Transverse colon (tissue), 4 donors: ENCODE data around the gene TBCEL. TPM values are rescaled to one million over a fixed set of nuclear protein-coding genes. Genes with fewer than 3 reads are reported as not detected.

Experiments used
- DNase-seq: peaks from one replicate; pipeline ENCODE4 v3.0.0-alpha.2; 2019
- H3K27ac ChIP-seq, 4 donors: fragments of 200-600 bp; sonication (generic); 2 replicates each; pipeline ENCODE4 v1.5.1; 2016 to 2018; ENCODE audit warnings: inconsistent platforms in 4 of 4
- H3K27me3 ChIP-seq: fragments of 200-600 bp; sonication (generic); 2 replicates; pipeline ENCODE4 v1.5.1; 2017; ENCODE audit warnings: inconsistent platforms
- H3K36me3 ChIP-seq, 4 donors: fragments of 200-600 bp; sonication (generic); 2 replicates each; pipeline ENCODE4 v1.5.1; 2017 to 2019; ENCODE audit warnings: inconsistent platforms in 4 of 4
- H3K4me1 ChIP-seq, 4 donors: fragments of 200-600 bp; sonication (generic); 2 replicates each; pipeline ENCODE4 v1.5.1; 2017 to 2020; ENCODE audit warnings: inconsistent platforms in 4 of 4
- H3K4me3 ChIP-seq, 4 donors: fragments of 200-600 bp; sonication (generic); 1 replicate in 1 of 4; 2 replicates in 3 of 4; pipeline versions ENCODE4 v1.5.1 to v1.6.1; 2017 to 2019; ENCODE audit warnings: inconsistent platforms in 4 of 4
- H3K9me3 ChIP-seq, 2 donors: fragments of 200-600 bp; sonication (generic); 2 replicates each; pipeline ENCODE4 v1.5.1; 2017 to 2019; ENCODE audit warnings: inconsistent platforms in 2 of 2
- EP300 ChIP-seq: sonication (generic); formaldehyde crosslinking; IDR thresholded peaks from one replicate; pipeline ENCODE4 v1.6.1; 2017; ENCODE audit warnings: antibody characterized with exemption, low read depth
- POLR2A ChIP-seq: fragments of 450-650 bp; IDR thresholded peaks from one replicate; pipeline ENCODE4 v1.6.1; 2016; ENCODE audit warnings: antibody characterized with exemption, mild to moderate bottlenecking, moderate library complexity
- POLR2AphosphoS5 ChIP-seq, 3 donors: sonication (generic); formaldehyde crosslinking; IDR thresholded peaks; one replicate each; pipeline ENCODE4 v1.6.1; 2016; ENCODE audit warnings: antibody characterized with exemption in 3 of 3
- WGBS, 2 donors: methylation state at CpG; one replicate each; pipeline ENCODE4 v1.1.5; 2018; ENCODE audit warnings: low coverage in 1 of 2; 5-methylcytosine and 5-hydroxymethylcytosine counted together
- in situ Hi-C, 4 donors: fragments of 200-750 bp; cut with MboI; loops; one replicate each; pipeline versions ENCODE4 v1.15.0 to v1.15.1; 2017; ENCODE audit warnings: low sequenced_read_pairs in 3 of 4, low pct_ligation_motif_present in 1 of 4, low pct_unique_long_range_greater_than_20kb in 1 of 4
- intact Hi-C: fragments of 100-400 bp; cut with DNase I; formaldehyde crosslinking; loops from one replicate; pipeline ENCODE4 v1.15.1; 2023; ENCODE audit warnings: low total_unique reads
- total RNA-seq, 4 donors: library from RNA; depleted of rRNA; stranded (reverse); fragments of >200 nt; gene quantifications; one replicate each; pipeline ENCODE4 v1.1.0, GENCODE V29; 2016
- TF ChIP-seq, protein P1 (sequence below), 5 experiments: fragments of 200-600 bp in 3 of 5; fragments of 450-650 bp in 2 of 5; sonication (generic) in 3 of 5; IDR thresholded peaks; 1 replicate in 2 of 5; 2 replicates in 3 of 5; pipeline ENCODE4 v1.5.1; 2016 to 2017; ENCODE audit warnings: antibody characterized with exemption in 5 of 5, inconsistent platforms in 3 of 5, mild to moderate bottlenecking in 2 of 5, moderate library complexity in 1 of 5

The TBCEL gene
- total RNA-seq, 4 donors from 2014 or later, result 7.2 to 16.5 (median 10.5) TPM

GRCh38 chr11:121066623-121067022 is 42.7 kb downstream of the TBCEL start:
- H3K4me1 ChIP-seq, result peaks cover 0 to 28% (median 11%) of the 10 kb centered on the region in 4 donors
- DNase-seq, result no peak
- in situ Hi-C loops, result no loop called here

GRCh38 chr11:121067026-121067425 is 43.1 kb downstream of the TBCEL start:
- in situ Hi-C loops (no loop called here), intact Hi-C loops (no loop called here)
- Histone ChIP-seq H3K27me3 (no peaks in the 10 kb centered on the region), H3K27ac (peak overlapping the region; percentile 33 to 81 (median 66)), H3K4me3 (no peak overlapping the region), H3K9me3 (no peaks in the 10 kb centered on the region), H3K4me1 (peaks cover 0 to 30% (median 11%) of the 10 kb centered on the region in 4 donors), H3K36me3 (peaks cover 0 to 9% (median 0%) of the 10 kb centered on the region in 4 donors)
- WGBS, 2 donors, result 48 to 50% methylated on average over 3 of the region's 3 CpGs
- no peak for TF ChIP-seq EP300
- no peak for DNase-seq

More at GRCh38 chr11:121066623-121067022, 42.7 kb downstream of the TBCEL start:
- no peaks in the 10 kb centered on the region for H3K27me3 ChIP-seq
- no peak for TF ChIP-seq EP300
- TF ChIP-seq, protein P1, sequence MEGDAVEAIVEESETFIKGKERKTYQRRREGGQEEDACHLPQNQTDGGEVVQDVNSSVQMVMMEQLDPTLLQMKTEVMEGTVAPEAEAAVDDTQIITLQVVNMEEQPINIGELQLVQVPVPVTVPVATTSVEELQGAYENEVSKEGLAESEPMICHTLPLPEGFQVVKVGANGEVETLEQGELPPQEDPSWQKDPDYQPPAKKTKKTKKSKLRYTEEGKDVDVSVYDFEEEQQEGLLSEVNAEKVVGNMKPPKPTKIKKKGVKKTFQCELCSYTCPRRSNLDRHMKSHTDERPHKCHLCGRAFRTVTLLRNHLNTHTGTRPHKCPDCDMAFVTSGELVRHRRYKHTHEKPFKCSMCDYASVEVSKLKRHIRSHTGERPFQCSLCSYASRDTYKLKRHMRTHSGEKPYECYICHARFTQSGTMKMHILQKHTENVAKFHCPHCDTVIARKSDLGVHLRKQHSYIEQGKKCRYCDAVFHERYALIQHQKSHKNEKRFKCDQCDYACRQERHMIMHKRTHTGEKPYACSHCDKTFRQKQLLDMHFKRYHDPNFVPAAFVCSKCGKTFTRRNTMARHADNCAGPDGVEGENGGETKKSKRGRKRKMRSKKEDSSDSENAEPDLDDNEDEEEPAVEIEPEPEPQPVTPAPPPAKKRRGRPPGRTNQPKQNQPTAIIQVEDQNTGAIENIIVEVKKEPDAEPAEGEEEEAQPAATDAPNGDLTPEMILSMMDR (IDR thresholded peaks at IDR 0.05), result no peak
- TF ChIP-seq POLR2AphosphoS5 (IDR thresholded peaks at IDR 0.05), result no peak
- TF ChIP-seq POLR2A, result no peak
- H3K9me3 ChIP-seq, result no peaks in the 10 kb centered on the region
- peak overlapping the region in 3 of 4 donors; percentile 56 to 81 (median 75) for H3K27ac ChIP-seq
- 54 to 68% methylated on average over 3 of the region's 3 CpGs for WGBS, 2 donors
- H3K4me3 ChIP-seq, result no peak overlapping the region
- peaks cover 0 to 9% (median 0%) of the 10 kb centered on the region in 4 donors for H3K36me3 ChIP-seq
- intact Hi-C loops, result no loop called here

GRCh38 chr11:121067453-121067852 is 43.6 kb downstream of the TBCEL start:
- TF ChIP-seq EP300 (no peak), POLR2A (peak; percentile 29)
- WGBS, 2 donors, result 43 to 44% methylated on average over 2 of the region's 2 CpGs
- peak overlapping the region; percentile 33 to 81 (median 66) for H3K27ac ChIP-seq
- peaks cover 0 to 34% (median 11%) of the 10 kb centered on the region in 4 donors for H3K4me1 ChIP-seq
- H3K9me3 ChIP-seq, result no peaks in the 10 kb centered on the region
- in situ Hi-C loops, result no loop called here
- intact Hi-C loops, result no loop called here
- peaks cover 0 to 9% (median 0%) of the 10 kb centered on the region in 4 donors for H3K36me3 ChIP-seq
- DNase-seq, result no peak
- H3K27me3 ChIP-seq, result no peaks in the 10 kb centered on the region
- no peak overlapping the region for H3K4me3 ChIP-seq

DNA sequence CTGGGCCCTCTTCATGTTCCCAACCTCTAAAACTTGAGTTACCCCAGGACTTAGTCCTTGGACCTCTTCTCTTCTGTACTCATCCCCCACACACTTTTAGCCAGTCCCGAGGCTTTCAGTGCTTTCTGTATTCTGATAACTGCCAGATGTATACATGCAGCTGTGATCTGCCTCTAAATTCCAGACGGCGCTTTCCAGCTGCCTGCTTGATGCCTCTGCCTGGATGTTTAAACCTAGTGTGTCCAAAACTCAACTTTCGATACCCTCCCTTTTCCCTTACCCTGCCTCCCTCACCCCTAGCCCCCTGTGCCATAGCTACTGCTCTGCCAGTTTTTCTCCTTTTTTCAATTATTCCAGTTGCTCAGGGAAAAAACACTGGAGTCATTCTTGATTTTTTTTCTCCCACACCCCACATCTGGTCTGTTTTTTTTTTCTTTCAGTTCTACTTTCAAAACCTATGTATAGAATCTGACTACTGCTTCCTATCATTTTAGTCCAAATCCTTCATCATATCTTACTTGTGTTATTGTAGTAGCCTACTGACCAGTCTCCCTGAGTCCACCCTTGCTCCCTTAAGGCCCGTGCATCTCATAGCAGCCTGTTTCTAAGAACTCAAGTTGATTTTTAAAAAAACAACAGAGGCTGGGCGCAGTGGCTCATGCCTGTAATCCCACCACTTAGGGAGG is 44.2 kb downstream of the TBCEL start:
- peak; percentile 11 for DNase-seq
- intact Hi-C loops (no loop called here), in situ Hi-C loops (no loop called here)
- Histone ChIP-seq H3K36me3 (peaks cover 0 to 3% (median 0%) of the 10 kb centered on the region in 4 donors), H3K9me3 (no peaks in the 10 kb centered on the region), H3K4me3 (no peak overlapping the region), H3K27ac (peak overlapping the region; percentile 33 to 81 (median 66)), H3K27me3 (no peaks in the 10 kb centered on the region), H3K4me1 (peaks cover 0 to 35% (median 11%) of the 10 kb centered on the region in 4 donors)
- no peak for TF ChIP-seq EP300
- TF ChIP-seq, protein P1 (IDR thresholded peaks at IDR 0.05), result no peak
- TF ChIP-seq POLR2A, result no peak
- TF ChIP-seq POLR2AphosphoS5 (IDR thresholded peaks at IDR 0.05), result no peak
- 58 to 60% methylated on average over 5 to 6 of the region's 6 CpGs for WGBS, 2 donors

GRCh38 chr11:121068787-121069186 is 44.9 kb downstream of the TBCEL start:
- no peaks in the 10 kb centered on the region for H3K9me3 ChIP-seq
- no peak for TF ChIP-seq EP300
- TF ChIP-seq, protein P1 (IDR thresholded peaks at IDR 0.05), result no peak
- TF ChIP-seq POLR2A, result no peak
- no peak for TF ChIP-seq POLR2AphosphoS5 (IDR thresholded peaks at IDR 0.05)
- H3K36me3 ChIP-seq, result no peaks in the 10 kb centered on the region
- WGBS, 2 donors, result 69 to 71% methylated on average over 2 to 6 of the region's 6 CpGs
- DNase-seq, result peak; percentile 19
- H3K27ac ChIP-seq, result peak overlapping the region; percentile 33 to 81 (median 66)
- H3K4me1 ChIP-seq, result peaks cover 0 to 35% (median 11%) of the 10 kb centered on the region in 4 donors
- intact Hi-C loops, result no loop called here
- no peak overlapping the region for H3K4me3 ChIP-seq
- no peaks in the 10 kb centered on the region for H3K27me3 ChIP-seq
- in situ Hi-C loops, result no loop called here
